Smooth muscle cell (in vitro differentiated cells): ENCODE measurements around the gene FOS. TPM values are rescaled to one million over a fixed set of nuclear protein-coding genes. Genes with fewer than 3 reads are reported as not detected.

ENCODE experiments used
- DNase-seq: peaks from one replicate; lab custom pipeline; 2025; ENCODE audit not compliant: unreplicated experiment; lab: John Stamatoyannopoulos, UW
- H2AFZ ChIP-seq: fragments of 200-600 bp; sonication (generic); 2 replicates; pipeline ENCODE4 v1.6.0; 2016; ENCODE audit warnings: antibody characterized with exemption, low read depth, mild to moderate bottlenecking
- H3F3A ChIP-seq: fragments of 200-600 bp; sonication (generic); 2 replicates; pipeline ENCODE4 v1.6.0; 2017; ENCODE audit warnings: antibody characterized with exemption, low read depth
- H3K27ac ChIP-seq: fragments of 200-600 bp; sonication (generic); 2 replicates; pipeline ENCODE4 v1.5.1; 2016; ENCODE audit warnings: low read depth, mild to moderate bottlenecking
- H3K27me3 ChIP-seq: fragments of 200-600 bp; sonication (generic); 2 replicates; pipeline ENCODE4 v1.6.1; 2016; ENCODE audit warnings: low read depth, mild to moderate bottlenecking
- H3K36me3 ChIP-seq: fragments of 200-600 bp; sonication (generic); 2 replicates; pipeline ENCODE4 v1.5.1; 2016; ENCODE audit warnings: low read depth
- H3K4me1 ChIP-seq: fragments of 200-600 bp; sonication (generic); 2 replicates; pipeline ENCODE4 v1.5.1; 2016; ENCODE audit warnings: low read depth
- H3K4me2 ChIP-seq: fragments of 200-600 bp; sonication (generic); 2 replicates; pipeline ENCODE4 v1.6.0; 2016; ENCODE audit warnings: mild to moderate bottlenecking
- H3K4me3 ChIP-seq: fragments of 200-600 bp; sonication (generic); 2 replicates; pipeline ENCODE4 v1.5.1; 2016; ENCODE audit warnings: mild to moderate bottlenecking
- H3K79me2 ChIP-seq: fragments of 200-600 bp; sonication (generic); 2 replicates; pipeline ENCODE4 v1.6.0; 2016; ENCODE audit warnings: low read depth, mild to moderate bottlenecking
- H3K9ac ChIP-seq: fragments of 200-600 bp; sonication (generic); 2 replicates; pipeline ENCODE4 v1.6.0; 2016; ENCODE audit warnings: low read depth
- H3K9me3 ChIP-seq: fragments of 200-600 bp; sonication (generic); replicated peaks from 2 replicates; pipeline ENCODE4 v1.5.1; 2016; ENCODE audit warnings: low read depth
- H4K20me1 ChIP-seq: fragments of 200-600 bp; sonication (generic); 2 replicates; pipeline ENCODE4 v1.6.0; 2016; ENCODE audit warnings: low read depth
- CTCF ChIP-seq: fragments of 200-600 bp; sonication (generic); IDR thresholded peaks from 2 replicates; pipeline ENCODE4 v1.5.1; 2017; ENCODE audit warnings: borderline replicate concordance, mild to moderate bottlenecking, antibody characterized with exemption; ENCODE audit not compliant: insufficient read depth, poor library complexity, severe bottlenecking
- WGBS: methylation state at CpG from one replicate; pipeline ENCODE4 v1.1.7; 2016; ENCODE audit warnings: low lambda C conversion rate; 5-methylcytosine and 5-hydroxymethylcytosine counted together
- polyA plus RNA-seq: library from polyadenylated mRNA; unstranded; fragments of >200 nt; fragmentation: Nextera tagmentation; extraction: Ambion mirVana; gene quantifications from 2 replicates; pipeline ENCODE4 v1.2.1, GENCODE V29; 2016
- total RNA-seq: library from RNA; depleted of rRNA; stranded (reverse); fragments of >200 nt; gene quantifications from 2 replicates; pipeline ENCODE4 v1.2.3, GENCODE V29; 2014

Gene FOS
- total and polyA plus RNA-seq, 2 experiments from 2014 or later: 1,280 to 1,567 TPM

GRCh38 chr14:75320196-75320595, 41.6 kb downstream of the FOS start:
- Histone ChIP-seq H3F3A (no peaks in the 10 kb centered on the region), H3K9ac (no peak overlapping the region), H3K4me1 (no peaks in the 10 kb centered on the region), H4K20me1 (no peaks in the 10 kb centered on the region), H3K9me3 (no peaks in the 10 kb centered on the region), H3K79me2 (no peaks in the 10 kb centered on the region), H3K36me3 (no peaks in the 10 kb centered on the region), H3K27ac (no peak overlapping the region), H3K4me2 (no peak overlapping the region), H2AFZ (no peak overlapping the region), H3K27me3 (no peaks in the 10 kb centered on the region), H3K4me3 (no peak overlapping the region)
- WGBS: 56% methylated on average over 6 of the region's 7 CpGs
- no peak for DNase-seq
- no peak for TF ChIP-seq CTCF

- no peak overlapping the region for H3K4me3 ChIP-seq
Observed at GRCh38 chr14:75322746-75323145, 44.1 kb downstream of the FOS start.

GRCh38 chr14:75323571-75323970, 44.9 kb downstream of the FOS start:
- no peak for TF ChIP-seq CTCF
- Histone ChIP-seq H3K4me1 (no peaks in the 10 kb centered on the region), H3K27me3 (no peaks in the 10 kb centered on the region), H3K79me2 (no peaks in the 10 kb centered on the region), H4K20me1 (no peaks in the 10 kb centered on the region), H3K9me3 (no peaks in the 10 kb centered on the region), H2AFZ (no peak overlapping the region), H3K4me2 (no peak overlapping the region), H3F3A (no peaks in the 10 kb centered on the region), H3K36me3 (no peaks in the 10 kb centered on the region), H3K27ac (no peak overlapping the region), H3K4me3 (no peak overlapping the region), H3K9ac (no peak overlapping the region)
- WGBS: 36% methylated on average over 6 of the region's 6 CpGs
- no peak for DNase-seq

More at GRCh38 chr14:75322746-75323145, 44.1 kb downstream of the FOS start:
- TF ChIP-seq CTCF: no peak
- H3K9me3 ChIP-seq: no peaks in the 10 kb centered on the region
- H4K20me1 ChIP-seq: no peaks in the 10 kb centered on the region
- no peaks in the 10 kb centered on the region for H3F3A ChIP-seq
- WGBS: 64% methylated on average over 1 of the region's 1 CpG
- H3K4me2 ChIP-seq: no peak overlapping the region
- no peak overlapping the region for H2AFZ ChIP-seq
- no peak for DNase-seq
- H3K27me3 ChIP-seq: no peaks in the 10 kb centered on the region
- H3K9ac ChIP-seq: no peak overlapping the region
- H3K4me1 ChIP-seq: no peaks in the 10 kb centered on the region
- H3K79me2 ChIP-seq: no peaks in the 10 kb centered on the region
- H3K27ac ChIP-seq: no peak overlapping the region
- H3K36me3 ChIP-seq: no peaks in the 10 kb centered on the region

- TF ChIP-seq CTCF: no peak
- WGBS: 79% methylated on average over 5 of the region's 5 CpGs
- H4K20me1 ChIP-seq: no peaks in the 10 kb centered on the region
- no peaks in the 10 kb centered on the region for H3K27me3 ChIP-seq
- no peaks in the 10 kb centered on the region for H3K36me3 ChIP-seq
- no peaks in the 10 kb centered on the region for H3K9me3 ChIP-seq
- no peak overlapping the region for H3K9ac ChIP-seq
- H3K4me1 ChIP-seq: no peaks in the 10 kb centered on the region
- H2AFZ ChIP-seq: no peak overlapping the region
- no peak overlapping the region for H3K4me2 ChIP-seq
- no peak for DNase-seq
- H3K79me2 ChIP-seq: no peaks in the 10 kb centered on the region
- no peaks in the 10 kb centered on the region for H3F3A ChIP-seq
- no peak overlapping the region for H3K27ac ChIP-seq
- no peak overlapping the region for H3K4me3 ChIP-seq
Observed at GRCh38 chr14:75328558-75329155, 50.0 kb downstream of the FOS start.
